Activated naive CD4-positive, alpha-beta T cell treated with anti-CD3 and anti-CD28 coated beads for 36 hours (primary cell): ENCODE measurements around the gene SREBF1. TPM values are rescaled to one million over a fixed set of nuclear protein-coding genes. Genes with fewer than 3 reads are reported as not detected.

Source experiments
- CTCF ChIA-PET: fragments of 350-600 bp; sonication (Branson Sonifier 250); formaldehyde crosslinking; loops from one replicate; lab custom pipeline; 2021; ENCODE audit warnings: antibody characterized with exemption; lab: Charles Lee
- DNase-seq: peaks from one replicate; pipeline ENCODE4 v3.0.0-alpha.2; 2020
- H3K27ac Mint-ChIP-seq: one replicate; pipeline ENCODE4 v1.8.0; 2021; ENCODE audit warnings: mild to moderate bottlenecking, mixed read lengths
- H3K27me3 Mint-ChIP-seq: one replicate; pipeline ENCODE4 v1.8.0; 2021; ENCODE audit warnings: low read depth, mixed read lengths
- H3K36me3 Mint-ChIP-seq: one replicate; pipeline ENCODE4 v1.8.0; 2021; ENCODE audit warnings: low read depth, mixed read lengths
- H3K4me1 Mint-ChIP-seq: one replicate; pipeline ENCODE4 v1.8.0; 2021; ENCODE audit warnings: low read depth, mixed read lengths
- H3K4me3 Mint-ChIP-seq: one replicate; pipeline ENCODE4 v1.8.0; 2021; ENCODE audit warnings: mild to moderate bottlenecking, moderate library complexity, mixed read lengths
- H3K9me3 Mint-ChIP-seq: one replicate; pipeline ENCODE4 v1.8.0; 2021; ENCODE audit warnings: mixed read lengths
- intact Hi-C: fragments of 100-400 bp; cut with micrococcal nuclease; formaldehyde crosslinking; loops from one replicate; pipeline ENCODE4 v1.15.1; 2023
- total RNA-seq, 2 experiments: library from RNA; stranded (reverse); gene quantifications; one replicate each; pipeline ENCODE4 v1.2.3, GENCODE V29; 2021

Gene SREBF1
- total RNA-seq, 2 experiments from 2014 or later: 79.3 to 84.9 TPM

DNA sequence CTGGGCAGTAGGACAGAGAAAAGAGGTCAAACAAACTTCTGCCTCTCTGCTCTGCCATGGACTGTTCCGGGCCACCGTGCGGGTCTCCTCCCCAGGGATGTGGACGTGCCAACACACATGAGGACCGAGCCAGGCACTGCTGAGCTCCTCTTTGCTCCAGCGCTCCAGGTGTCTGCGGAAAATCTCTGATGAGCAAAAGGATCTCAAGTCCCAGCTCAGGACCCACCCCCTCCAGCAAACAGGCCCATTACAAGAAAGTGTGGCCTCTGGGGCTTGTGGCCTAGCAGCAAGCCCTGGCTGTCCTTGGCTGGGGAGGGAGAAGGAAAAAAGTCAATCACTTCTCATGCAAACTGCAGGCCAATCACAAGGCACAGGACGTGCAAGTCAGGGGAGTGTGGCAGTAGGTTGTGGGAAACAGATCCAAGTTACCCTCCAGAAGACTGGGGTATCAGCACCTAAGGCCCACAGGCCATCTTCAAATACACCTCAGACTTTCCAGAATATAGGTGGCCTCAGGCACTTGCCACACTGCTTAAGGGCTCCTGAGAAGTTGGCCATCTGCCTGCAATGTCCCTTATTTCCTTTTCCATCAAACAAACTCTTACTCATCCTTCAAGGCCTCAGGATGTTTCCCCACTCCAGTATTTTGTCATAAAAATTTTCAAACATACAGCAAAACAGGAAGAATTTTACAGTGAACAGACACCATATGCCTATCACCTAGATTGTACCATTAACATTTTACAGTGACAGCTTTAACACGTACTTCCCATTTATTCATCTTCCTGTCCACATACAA, 36.0 kb upstream of the SREBF1 start:
- no peak overlapping the region for H3K27ac Mint-ChIP-seq

DNA sequence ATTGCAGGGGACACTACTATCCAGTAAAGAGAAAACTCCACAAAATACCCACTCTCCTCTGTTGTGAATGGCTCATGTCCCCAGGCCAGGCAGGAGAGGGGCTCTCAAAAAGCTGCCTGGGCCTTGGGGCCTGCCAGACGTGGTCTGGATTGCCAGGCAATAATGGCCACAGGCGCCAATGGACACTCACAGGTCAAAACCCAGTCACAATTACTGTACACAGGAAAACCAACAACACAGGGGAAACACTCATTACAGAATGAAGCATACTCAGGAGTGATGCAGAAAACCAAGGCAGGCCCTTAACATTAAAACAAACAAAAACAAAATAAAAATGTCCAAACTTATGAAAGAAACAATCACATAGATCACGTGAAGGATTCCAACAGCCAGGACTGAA, 35.1 kb upstream of the SREBF1 start:
- DNase-seq: no peak
- Mint-ChIP-seq H3K27me3 (no peaks in the 10 kb centered on the region), H3K4me3 (no peak overlapping the region), H3K36me3 (no peaks in the 10 kb centered on the region), H3K27ac (no peak overlapping the region), H3K4me1 (no peaks in the 10 kb centered on the region), H3K9me3 (no peaks in the 10 kb centered on the region)
- intact Hi-C loops: no loop called here
- CTCF ChIA-PET: no interaction called here

More for the DNA sequence above, 36.0 kb upstream of the SREBF1 start:
- Mint-ChIP-seq H3K27me3 (no peaks in the 10 kb centered on the region), H3K36me3 (no peaks in the 10 kb centered on the region), H3K9me3 (no peaks in the 10 kb centered on the region), H3K4me3 (no peak overlapping the region), H3K4me1 (no peaks in the 10 kb centered on the region)
- intact Hi-C loops: no loop called here
- no peak for DNase-seq
- CTCF ChIA-PET: no interaction called here

DNA sequence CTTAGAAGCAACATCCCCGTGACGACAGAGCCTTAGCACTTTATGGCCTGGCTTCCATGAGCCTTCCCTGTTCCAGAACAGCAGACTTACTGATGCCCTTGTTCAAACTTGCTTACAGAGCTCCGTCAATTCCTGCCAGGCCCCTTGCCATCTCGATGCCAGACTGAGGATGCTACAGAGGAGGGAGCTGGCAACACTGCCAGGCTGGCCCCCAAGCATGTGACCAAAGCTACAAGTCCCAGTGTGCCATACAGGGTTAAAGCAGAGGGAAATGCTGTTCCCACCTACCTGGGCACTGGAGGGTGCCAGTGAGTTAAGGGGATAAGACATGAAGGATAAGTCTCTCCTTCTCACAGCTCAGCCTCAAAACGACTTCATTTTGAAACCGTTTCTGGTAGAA, 33.5 kb upstream of the SREBF1 start:
- H3K4me3 Mint-ChIP-seq: no peak overlapping the region
- no peaks in the 10 kb centered on the region for H3K9me3 Mint-ChIP-seq
- H3K4me1 Mint-ChIP-seq: no peaks in the 10 kb centered on the region
- no peaks in the 10 kb centered on the region for H3K27me3 Mint-ChIP-seq
- DNase-seq: no peak
- intact Hi-C loops: no loop called here
- H3K27ac Mint-ChIP-seq: no peak overlapping the region
- H3K36me3 Mint-ChIP-seq: no peaks in the 10 kb centered on the region
- CTCF ChIA-PET: interaction anchor here (0.9 kb wide), 1 partner anchor 108 kb away, joined by 3 read pairs; no protein-coding TSS in a partner anchor

- H3K4me3 Mint-ChIP-seq: no peak overlapping the region
- H3K4me1 Mint-ChIP-seq: no peaks in the 10 kb centered on the region
- no peaks in the 10 kb centered on the region for H3K27me3 Mint-ChIP-seq
- intact Hi-C loops: loop anchor here (5.0 kb wide), 1 partner anchor 163 kb away; no protein-coding TSS in a partner anchor
- CTCF ChIA-PET: no interaction called here
- H3K36me3 Mint-ChIP-seq: no peaks in the 10 kb centered on the region
- no peaks in the 10 kb centered on the region for H3K9me3 Mint-ChIP-seq
- DNase-seq: no peak
- H3K27ac Mint-ChIP-seq: no peak overlapping the region
Observed at GRCh38 chr17:17868641-17869522, 32.1 kb upstream of the SREBF1 start.

DNA sequence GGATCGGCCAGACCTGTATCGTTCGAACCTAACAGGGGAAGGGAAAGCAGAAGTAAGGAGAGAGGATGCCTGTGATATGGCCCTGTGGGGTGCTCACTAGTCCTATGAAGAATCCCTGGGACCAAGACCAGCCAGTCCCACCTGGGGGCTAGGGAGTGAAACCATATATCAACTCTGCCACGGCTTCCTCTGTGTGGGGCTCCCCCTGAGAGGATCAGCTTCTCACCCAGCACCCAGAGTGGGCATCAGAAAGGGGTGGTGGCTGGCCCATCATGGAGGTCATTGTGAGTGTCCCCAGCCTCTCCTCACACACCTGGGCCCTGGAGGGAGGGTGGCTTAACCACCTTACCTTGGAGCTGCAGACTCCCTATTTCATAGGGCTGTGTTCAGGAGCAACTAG, 30.1 kb upstream of the SREBF1 start:
- H3K27me3 Mint-ChIP-seq: no peaks in the 10 kb centered on the region
- no peak overlapping the region for H3K27ac Mint-ChIP-seq
- no peak for DNase-seq
- no peak overlapping the region for H3K4me3 Mint-ChIP-seq
- no peaks in the 10 kb centered on the region for H3K36me3 Mint-ChIP-seq
- no peaks in the 10 kb centered on the region for H3K9me3 Mint-ChIP-seq
- CTCF ChIA-PET: interaction anchor here (0.9 to 1.2 kb wide), 2 partner anchors 52 to 188 kb away, joined by 3 read pairs; no protein-coding TSS in a partner anchor
- intact Hi-C loops: loop anchor here (5.0 kb wide), 1 partner anchor 165 kb away; no protein-coding TSS in a partner anchor
- H3K4me1 Mint-ChIP-seq: peaks cover 11% of the 10 kb centered on the region

DNA sequence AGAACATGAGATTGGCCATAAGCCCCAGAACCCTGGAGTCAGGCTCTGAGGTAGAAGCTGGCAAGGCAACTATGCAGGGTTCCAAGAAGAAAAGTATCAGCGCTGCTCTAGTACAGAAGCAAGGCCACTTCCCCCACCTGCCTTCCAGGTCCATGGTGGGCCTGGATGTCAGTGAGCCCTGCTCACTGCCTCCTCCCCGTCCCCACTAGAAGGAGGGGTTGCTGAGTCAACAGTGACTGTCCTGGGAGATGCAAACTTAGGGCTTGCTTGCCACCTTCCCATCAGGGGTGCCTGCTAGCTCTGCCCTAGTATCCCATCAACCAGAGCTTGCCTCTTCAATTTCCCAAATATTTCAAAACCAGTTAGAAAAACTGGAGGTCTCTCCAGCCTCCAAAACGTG, 29.6 kb upstream of the SREBF1 start:
- Mint-ChIP-seq H3K27me3 (no peaks in the 10 kb centered on the region), H3K9me3 (no peaks in the 10 kb centered on the region), H3K27ac (no peak overlapping the region), H3K4me3 (no peak overlapping the region), H3K36me3 (no peaks in the 10 kb centered on the region), H3K4me1 (peaks cover 11% of the 10 kb centered on the region)
- CTCF ChIA-PET: no interaction called here
- no peak for DNase-seq
- intact Hi-C loops: loop anchor here (5.0 kb wide), 1 partner anchor 166 kb away; no protein-coding TSS in a partner anchor

GRCh38 chr17:17865035-17865434, 28.2 kb upstream of the SREBF1 start:
- Mint-ChIP-seq H3K4me3 (no peak overlapping the region), H3K27ac (no peak overlapping the region), H3K9me3 (no peaks in the 10 kb centered on the region), H3K27me3 (no peaks in the 10 kb centered on the region), H3K36me3 (no peaks in the 10 kb centered on the region), H3K4me1 (peaks cover 11% of the 10 kb centered on the region)
- no peak for DNase-seq
- intact Hi-C loops: loop anchor here (5.0 kb wide), 1 partner anchor 167 kb away; no protein-coding TSS in a partner anchor
- CTCF ChIA-PET: no interaction called here

DNA sequence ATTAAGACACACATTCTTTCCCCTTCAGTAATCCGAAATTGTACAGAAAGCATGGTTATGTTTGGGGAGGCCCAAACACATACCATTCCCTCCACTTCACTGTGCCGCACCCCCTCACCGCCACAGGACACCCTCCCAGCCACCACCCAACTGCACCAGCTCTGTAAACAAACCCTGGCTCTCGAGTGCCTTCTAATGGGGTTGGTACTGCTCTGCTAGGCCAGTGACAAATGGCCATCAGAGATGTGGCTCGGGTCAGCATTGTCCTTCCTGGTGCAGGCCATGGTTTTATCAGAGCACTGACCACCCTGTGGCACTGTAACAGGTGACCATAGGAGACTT, 24.0 kb upstream of the SREBF1 start:
- H3K4me1 Mint-ChIP-seq: peaks cover 20% of the 10 kb centered on the region
- no peak overlapping the region for H3K27ac Mint-ChIP-seq
- no peak for DNase-seq
- no peak overlapping the region for H3K4me3 Mint-ChIP-seq
- intact Hi-C loops: loop anchor here (1.0 kb wide), 3 partner anchors 48 to 179 kb away; partner anchors contain the start of gene RAI1
- no peaks in the 10 kb centered on the region for H3K9me3 Mint-ChIP-seq
- no peaks in the 10 kb centered on the region for H3K27me3 Mint-ChIP-seq
- H3K36me3 Mint-ChIP-seq: no peaks in the 10 kb centered on the region
- CTCF ChIA-PET: interaction anchor here (0.5 to 5.6 kb wide), 14 partner anchors 10 to 182 kb away, joined by 3 to 76 read pairs (median 4); no protein-coding TSS in a partner anchor

DNA sequence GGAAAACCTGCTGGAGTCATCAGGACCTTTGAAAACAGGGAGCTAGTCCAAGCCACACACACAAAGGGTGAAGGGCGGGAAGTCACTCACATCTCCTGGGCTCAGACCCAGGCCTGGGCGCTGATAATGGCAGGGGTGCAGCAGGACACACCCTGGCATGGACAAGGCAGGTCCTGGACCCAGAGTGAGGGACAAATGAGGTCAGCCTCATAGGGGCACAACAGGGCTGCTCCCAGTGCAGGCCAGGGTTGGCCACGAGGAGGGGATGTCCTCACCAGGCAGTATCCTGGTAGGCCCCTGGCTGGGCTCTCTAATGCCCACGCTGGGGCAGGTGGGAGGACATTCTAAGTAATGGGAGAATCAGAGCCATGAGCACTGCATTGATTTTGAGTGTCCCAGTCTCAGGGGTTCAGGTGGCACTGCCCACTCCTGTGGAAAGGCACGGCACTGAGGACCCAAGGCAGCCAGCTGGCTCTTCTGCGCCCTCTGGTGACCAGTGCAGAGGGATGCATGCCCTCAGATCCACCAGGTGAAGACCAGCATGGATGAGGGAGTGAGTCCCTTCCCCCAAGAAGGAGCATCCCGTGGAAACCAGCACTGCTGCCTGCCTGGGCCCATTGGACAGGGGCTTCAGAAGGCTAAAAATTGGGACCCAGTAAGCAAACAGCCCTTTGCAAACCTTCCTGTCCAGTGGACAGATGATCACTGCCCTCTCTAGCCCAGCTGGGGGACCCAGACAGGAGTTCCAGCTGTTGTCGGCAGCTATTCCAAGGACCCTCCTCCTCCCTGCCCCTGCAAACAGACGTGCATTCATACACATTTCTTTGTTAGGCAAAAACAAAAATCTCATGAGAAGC, 23.4 kb upstream of the SREBF1 start:
- CTCF ChIA-PET: interaction anchor here (0.5 to 5.6 kb wide), 21 partner anchors 10 to 182 kb away, joined by 3 to 76 read pairs (median 4); no protein-coding TSS in a partner anchor
- Mint-ChIP-seq H3K27me3 (no peaks in the 10 kb centered on the region), H3K4me3 (no peak overlapping the region), H3K9me3 (no peaks in the 10 kb centered on the region), H3K27ac (no peak overlapping the region), H3K36me3 (no peaks in the 10 kb centered on the region), H3K4me1 (peaks cover 26% of the 10 kb centered on the region)
- intact Hi-C loops: loop anchor here (1.0 to 10.0 kb wide), 4 partner anchors 48 to 685 kb away; partner anchors contain the start of gene RAI1
- DNase-seq: peak; percentile 80

DNA sequence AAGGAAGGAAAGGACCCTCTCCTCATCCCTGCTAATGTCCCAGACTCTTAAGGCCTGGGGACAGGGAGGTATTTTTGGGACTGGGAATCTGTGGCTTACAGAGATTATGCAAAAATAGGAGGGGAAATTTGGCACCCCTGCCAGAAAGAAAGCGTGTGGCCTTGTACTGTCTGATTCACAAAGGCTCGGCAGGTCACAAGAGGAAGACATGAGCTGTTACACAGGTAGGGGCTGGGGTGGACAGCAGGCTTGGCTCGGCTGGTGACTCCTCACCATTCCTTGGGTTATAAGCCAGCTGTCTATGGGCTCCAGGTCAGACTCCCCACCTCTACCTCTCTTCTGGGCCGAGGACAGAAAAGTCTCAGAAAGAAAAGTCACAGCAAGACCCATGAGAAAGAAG, 20.7 kb upstream of the SREBF1 start:
- Mint-ChIP-seq H3K9me3 (no peaks in the 10 kb centered on the region), H3K27me3 (no peaks in the 10 kb centered on the region), H3K4me3 (no peak overlapping the region), H3K27ac (no peak overlapping the region), H3K4me1 (peaks cover 38% of the 10 kb centered on the region), H3K36me3 (no peaks in the 10 kb centered on the region)
- no peak for DNase-seq
- CTCF ChIA-PET: interaction anchor here (1.2 to 6.1 kb wide), 2 partner anchors 44 to 67 kb away, joined by 4 to 55 read pairs; no protein-coding TSS in a partner anchor
- intact Hi-C loops: loop anchor here (10.0 kb wide), 1 partner anchor 683 kb away; no protein-coding TSS in a partner anchor

- intact Hi-C loops: loop anchor here (10.0 kb wide), 1 partner anchor 682 kb away; no protein-coding TSS in a partner anchor
- Mint-ChIP-seq H3K36me3 (no peaks in the 10 kb centered on the region), H3K9me3 (no peaks in the 10 kb centered on the region), H3K4me3 (no peak overlapping the region), H3K27ac (no peak overlapping the region), H3K4me1 (peaks cover 49% of the 10 kb centered on the region), H3K27me3 (no peaks in the 10 kb centered on the region)
- CTCF ChIA-PET: interaction anchor here (0.6 to 6.1 kb wide), 5 partner anchors 21 to 127 kb away, joined by 3 to 55 read pairs (median 7); partner anchors contain the start of gene SREBF1
- no peak for DNase-seq
Observed at GRCh38 chr17:17856386-17856785, 19.6 kb upstream of the SREBF1 start.
